HG02852 (cell line): ENCODE measurements around the gene ZNF674.
"Not testable (repeated sequence)": the region's sequence is repeated elsewhere in the genome, so short reads cannot be mapped to it uniquely, and the experiment has no call there.

Experiments
- ATAC-seq: cut with Tn5 transposase; IDR thresholded peaks from one replicate; pipeline ENCODE4 v1.9.1; 2021; ENCODE audit warnings: mild to moderate bottlenecking, moderate library complexity; ENCODE audit not compliant: unreplicated experiment

ZNF674 gene

GRCh38 chrX:46478634-46479033, 66.6 kb downstream of the ZNF674 start:
- ATAC-seq = not testable (repeated sequence)

- no peak for ATAC-seq
Observed at GRCh38 chrX:46477435-46477834, 67.8 kb downstream of the ZNF674 start.

GRCh38 chrX:46465203-46465602, 80.0 kb downstream of the ZNF674 start:
- no peak for ATAC-seq

- no peak for ATAC-seq
Observed at GRCh38 chrX:46463682-46464081, 81.5 kb downstream of the ZNF674 start.

GRCh38 chrX:46461660-46462191, 83.5 kb downstream of the ZNF674 start:
- ATAC-seq = peak; percentile 98

- ATAC-seq = not testable (repeated sequence)
Observed at GRCh38 chrX:46460801-46461659, 84.2 kb downstream of the ZNF674 start.

- no peak for ATAC-seq
Observed at GRCh38 chrX:46459603-46460002, 85.6 kb downstream of the ZNF674 start.

GRCh38 chrX:46456125-46456922, 88.9 kb downstream of the ZNF674 start:
- ATAC-seq = no peak
